Stimulated activated CD4-positive, alpha-beta T cell treated with anti-CD3 and anti-CD28 coated beads, Interleukin-1b, Interleukin-23, amount 100 ng/mL, for 24 hours (primary cell): ENCODE data around the gene UBE2M.
"Not testable (repeated sequence)": the region's sequence is repeated elsewhere in the genome, so short reads cannot be mapped to it uniquely, and the experiment has no call there.

Experiments
- DNase-seq, 4 experiments: peaks; one replicate each; pipeline ENCODE4 v3.0.0-alpha.2; 2020; ENCODE audit warnings: low read depth in 4 of 4, low spot score in 1 of 4

UBE2M gene

GRCh38 chr19:58542641-58543372, 15.6 kb downstream of the UBE2M start:
- not testable (repeated sequence) for DNase-seq

- not testable (repeated sequence) for DNase-seq
Observed at GRCh38 chr19:58539169-58539559, 19.2 kb downstream of the UBE2M start.

GRCh38 chr19:58538257-58539168, 19.9 kb downstream of the UBE2M start:
- no peak for DNase-seq

DNA sequence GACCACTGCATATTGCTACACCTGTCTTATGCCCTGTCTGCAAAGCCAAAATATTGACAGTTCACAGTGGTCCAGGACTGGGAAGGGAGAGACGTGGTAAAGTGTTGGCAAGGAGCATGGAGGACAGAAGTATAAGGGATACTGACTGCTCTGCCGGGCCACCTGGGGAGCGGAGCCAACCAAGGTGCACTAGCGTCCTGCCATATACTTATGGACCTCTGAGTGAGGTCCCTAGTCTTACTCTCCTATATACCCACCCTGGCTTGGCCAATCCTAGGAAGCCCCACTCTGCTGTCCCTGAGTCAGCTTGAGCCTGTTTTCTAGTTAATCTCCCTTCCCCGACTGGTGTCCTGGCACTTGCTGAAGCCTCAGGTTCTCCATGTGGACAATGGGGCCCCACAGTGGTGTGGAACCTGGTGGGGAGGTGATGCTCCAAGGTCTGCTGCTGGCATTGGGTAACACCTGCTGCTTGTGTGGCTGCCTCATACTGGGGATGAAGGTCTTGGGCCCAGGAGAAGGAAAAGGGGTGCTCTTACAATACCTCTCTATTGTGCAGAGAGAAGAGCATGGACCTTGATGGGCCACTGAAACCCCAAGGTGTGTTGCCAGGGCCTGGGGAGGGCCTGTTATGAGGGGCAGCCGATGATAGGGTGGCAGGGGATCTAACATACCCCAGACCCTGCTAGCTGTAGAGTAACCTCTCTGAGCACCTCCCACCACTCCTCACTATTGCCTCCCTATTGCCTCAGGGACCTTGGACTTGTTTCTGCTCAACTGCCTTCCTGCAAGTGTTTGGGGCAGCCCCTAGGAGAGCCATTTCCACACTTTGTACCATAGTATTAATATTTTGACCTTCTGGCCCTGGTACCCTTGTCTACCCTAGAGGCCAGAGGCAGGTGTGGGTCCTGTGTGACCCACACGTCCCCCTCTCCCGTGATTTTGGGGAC, 21.3 kb downstream of the UBE2M start:
- no peak for DNase-seq

- no peak for DNase-seq
Observed at GRCh38 chr19:58535857-58536256, 22.6 kb downstream of the UBE2M start.

GRCh38 chr19:58531034-58531840, 27.2 kb downstream of the UBE2M start:
- no peak for DNase-seq

DNA sequence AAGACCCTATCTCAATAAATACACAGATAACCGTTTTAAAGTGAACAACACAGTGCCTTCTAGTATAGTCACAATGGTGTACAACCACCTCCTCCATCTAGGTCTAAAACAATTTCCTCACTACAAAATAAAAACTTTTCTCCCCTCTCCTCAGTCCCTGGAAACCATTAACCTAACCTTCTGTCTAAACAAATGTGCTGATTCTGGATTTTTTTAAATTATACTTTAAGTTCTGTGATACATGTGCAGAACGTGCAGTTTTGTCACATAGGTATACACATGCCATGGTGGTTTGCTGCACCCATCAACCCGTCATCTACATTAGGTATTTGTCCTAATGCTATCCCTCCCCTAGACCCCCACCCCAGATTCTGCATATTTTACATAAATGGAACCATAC, 29.0 kb downstream of the UBE2M start:
- DNase-seq, result no peak

- no peak for DNase-seq
Observed at GRCh38 chr19:58522709-58523108, 35.7 kb downstream of the UBE2M start.

DNA sequence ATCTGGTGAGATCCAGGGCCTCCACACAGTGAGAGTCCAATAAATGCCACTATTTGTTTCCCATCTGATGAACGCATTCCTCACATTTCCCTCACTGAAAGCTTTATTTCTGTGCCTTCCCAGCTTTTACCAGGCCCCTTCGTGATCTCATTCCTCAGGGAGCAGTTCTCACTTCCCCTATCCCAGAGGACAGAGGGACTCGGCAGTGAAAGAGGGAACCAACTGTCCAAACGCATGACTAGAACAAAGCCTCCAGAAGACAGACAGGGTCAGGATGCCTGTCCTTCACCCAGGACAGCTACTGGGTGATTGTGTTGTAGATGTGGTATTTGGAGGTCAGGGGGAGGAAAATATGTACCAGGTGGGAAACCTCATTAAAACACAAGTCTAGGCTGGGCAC, 36.8 kb downstream of the UBE2M start:
- no peak for DNase-seq

- DNase-seq, result no peak
Observed at GRCh38 chr19:58520257-58520599, 38.2 kb downstream of the UBE2M start.

GRCh38 chr19:58519355-58520256, 38.8 kb downstream of the UBE2M start, which contains the start of gene ZBTB45:
Gene ZBTB45, minus strand, starts transcription at chr19:58519810. Its CDS starts 2,137 bp downstream, at chr19:58517673.
- peak; percentile 83 to 91 (median 85) for DNase-seq

DNA sequence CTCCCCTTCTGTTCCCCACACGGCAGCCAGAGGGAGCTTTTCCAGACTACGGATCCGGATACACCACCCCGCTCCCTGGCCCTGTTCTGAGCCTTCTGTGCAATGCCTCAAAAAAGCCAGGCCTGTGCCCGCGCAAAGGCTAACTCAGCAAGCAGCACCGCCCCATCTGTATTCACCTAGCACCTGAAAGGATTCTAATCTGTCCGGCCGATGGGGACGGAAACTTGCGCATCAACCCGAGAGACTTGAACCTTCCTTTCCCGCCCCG, 39.4 kb downstream of the UBE2M start:
- peak in 1 of 4 experiments; percentile 30 for DNase-seq

GRCh38 chr19:58518256-58519086, 39.9 kb downstream of the UBE2M start:
- no peak for DNase-seq

GRCh38 chr19:58516964-58517833, 41.2 kb downstream of the UBE2M start:
- DNase-seq, result no peak

DNA sequence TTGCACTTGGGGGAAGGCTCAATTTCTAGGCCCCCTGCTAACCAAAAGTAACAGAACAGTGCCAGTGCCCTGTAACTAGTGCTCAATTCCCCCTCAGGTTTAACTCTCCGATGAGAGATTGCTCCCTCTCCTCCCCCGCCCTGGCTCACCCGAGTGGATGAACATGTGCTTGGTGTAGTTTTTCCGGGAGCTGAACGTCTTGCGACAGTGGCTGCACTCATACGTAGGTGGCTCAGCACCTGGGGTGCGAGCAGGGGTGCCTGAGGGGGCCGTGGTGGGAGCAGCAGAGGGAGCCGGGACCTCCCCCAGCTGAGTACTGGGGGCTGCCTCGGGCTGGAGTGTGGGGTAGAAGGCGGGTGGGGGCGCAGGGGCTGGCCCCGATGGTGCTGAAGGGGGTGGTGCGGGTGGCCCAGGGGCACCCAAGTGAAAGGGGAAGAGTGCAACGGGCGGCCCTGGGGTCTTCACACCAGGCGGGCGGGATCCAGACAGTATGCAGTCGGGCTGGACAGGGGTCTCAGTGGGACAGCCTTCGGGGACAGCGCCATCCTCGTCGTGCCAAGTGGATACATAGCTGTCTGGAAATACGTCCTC, 42.1 kb downstream of the UBE2M start:
- DNase-seq, result no peak

DNA sequence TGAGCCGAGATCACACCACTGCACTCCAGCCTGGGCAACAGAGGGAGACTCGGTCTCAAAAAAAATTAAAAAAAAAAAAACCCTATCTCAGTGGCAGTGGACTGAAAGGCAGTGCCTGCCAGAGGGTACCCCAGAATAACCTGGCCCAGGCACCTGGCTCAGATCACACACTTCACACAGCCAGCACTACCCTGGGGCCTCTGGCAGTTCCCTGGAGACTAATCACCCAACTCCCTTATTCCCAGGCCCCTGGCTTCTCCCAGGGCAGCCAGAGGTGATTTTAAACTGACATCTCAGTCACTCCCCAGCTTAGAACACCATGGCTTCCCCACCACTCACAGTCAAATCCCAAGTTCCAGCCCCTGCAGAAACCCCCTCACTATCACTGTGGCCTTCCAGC, 43.2 kb downstream of the UBE2M start:
- DNase-seq, result no peak

DNA sequence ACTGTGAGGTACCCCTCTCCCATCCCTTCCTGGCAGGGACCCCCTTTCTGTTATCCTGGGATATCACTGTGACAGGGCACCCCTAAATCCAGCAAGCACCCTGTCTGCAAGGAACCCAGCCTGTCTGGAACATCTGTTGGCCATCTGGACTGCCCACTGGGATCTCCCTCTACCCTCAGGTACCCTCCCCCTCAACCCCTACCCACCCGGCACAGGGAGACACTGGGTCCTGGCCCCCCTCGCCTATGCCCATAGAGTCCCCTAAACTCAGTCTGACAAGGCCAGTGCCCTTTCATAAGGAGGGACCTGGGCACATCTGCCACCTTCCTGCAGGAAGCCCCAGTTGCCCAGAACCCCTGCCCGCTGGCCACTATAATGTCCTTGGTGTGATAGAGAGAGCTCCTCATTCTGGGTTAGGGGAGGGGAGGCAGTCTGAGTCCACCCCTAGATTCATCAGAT, 43.8 kb downstream of the UBE2M start:
- DNase-seq, result no peak
